Cardiac fibroblast (primary cell): ENCODE measurements around the gene VSTM5.
A peak's percentile ranks its signal among the peaks of the same experiment; 100 is the strongest.
"Not testable (repeated sequence)": the region's sequence is repeated elsewhere in the genome, so short reads cannot be mapped to it uniquely, and the experiment has no call there.

Source experiments
- DNase-seq, 2 donors: peaks; one replicate each; pipeline versions ENCODE4 v3.0.0 to v3.0.0-alpha.2; 2010; ENCODE audit warnings: low read depth in 2 of 2
- H3K4me3 ChIP-seq, 2 donors: replicated peaks in 1 of 2; 1 replicate in 1 of 2; 2 replicates in 1 of 2; pipeline ENCODE4 v1.5.1; 2011; ENCODE audit warnings: low read depth in 2 of 2, low read length in 2 of 2, mild to moderate bottlenecking in 2 of 2, moderate library complexity in 1 of 2
- CTCF ChIP-seq: IDR thresholded peaks from one replicate; pipeline ENCODE4 v1.5.1; 2011; ENCODE audit warnings: low read depth, mild to moderate bottlenecking, low read length, inconsistent platforms

The VSTM5 gene

GRCh38 chr11:93870616-93871015 lies 20.2 kb upstream of the VSTM5 start:
- no peak overlapping the region for H3K4me3 ChIP-seq
- DNase-seq, result no peak
- TF ChIP-seq CTCF, result no peak

- no peak overlapping the region for H3K4me3 ChIP-seq
- no peak for DNase-seq
- no peak for TF ChIP-seq CTCF
These were observed 19.4 kb upstream of the VSTM5 start for GRCh38 chr11:93869830-93870229.

GRCh38 chr11:93868404-93868803 lies 18.0 kb upstream of the VSTM5 start:
- TF ChIP-seq CTCF, result peak; percentile 22
- not testable (repeated sequence) for DNase-seq, H3K4me3 ChIP-seq

- H3K4me3 ChIP-seq, result no peak overlapping the region
- peak in 1 of 2 donors; percentile 45 for DNase-seq
- TF ChIP-seq CTCF, result no peak
These were observed 11.4 kb upstream of the VSTM5 start for GRCh38 chr11:93861808-93862207.

- no peak for TF ChIP-seq CTCF
- no peak for DNase-seq
- no peak overlapping the region for H3K4me3 ChIP-seq
These were observed 7.8 kb upstream of the VSTM5 start for GRCh38 chr11:93858121-93858775.

GRCh38 chr11:93857413-93858120 lies 7.1 kb upstream of the VSTM5 start:
- no peak overlapping the region for H3K4me3 ChIP-seq
- no peak for TF ChIP-seq CTCF
- DNase-seq, result peak; percentile 6 to 35
